Caco-2 (cell line): Measurements from ENCODE around the gene BTRC. TPM values are rescaled to one million over a fixed set of nuclear protein-coding genes. Genes with fewer than 3 reads are reported as not detected.

ENCODE experiments used
- BruUV-seq: library from RNA; stranded (reverse); fragments of 400-500 nt; replicated peaks from 2 replicates; lab custom pipeline; 2021; lab: Mats Ljungman, UMichigan
- CTCF ChIA-PET: fragments of 300-600 bp; sonication (Branson Sonifier 250); formaldehyde crosslinking; loops from one replicate; lab custom pipeline; 2022; ENCODE audit warnings: antibody characterized with exemption; lab: Charles Lee
- POLR2A ChIA-PET: fragments of 300-600 bp; sonication (Branson Sonifier 250); formaldehyde crosslinking; loops from one replicate; lab custom pipeline; 2022; ENCODE audit warnings: antibody characterized with exemption; lab: Charles Lee
- DNase-seq, 2 experiments: peaks; one replicate each; pipeline versions ENCODE4 v3.0.0 to v3.0.0-alpha.2; 2020 to 2022
- H3K27me3 ChIP-seq: replicated peaks from 2 replicates; pipeline ENCODE4 v1.6.0; 2011; ENCODE audit warnings: low read length; ENCODE audit not compliant: control insufficient read depth, insufficient read depth
- H3K36me3 ChIP-seq: 2 replicates; pipeline ENCODE4 v1.5.1; 2011; ENCODE audit warnings: low read length; ENCODE audit not compliant: control insufficient read depth, insufficient read depth
- H3K4me1 ChIP-seq: fragments of 250-450 bp; sonication (Bioruptor Pico); 2 replicates; pipeline ENCODE4 v1.5.1; 2020; ENCODE audit warnings: mild to moderate bottlenecking
- H3K4me3 ChIP-seq: 2 replicates; pipeline ENCODE4 v1.5.1; 2011; ENCODE audit warnings: low read depth, mild to moderate bottlenecking, control low read depth, low read length
- H3K9me3 ChIP-seq: fragments of 250-450 bp; sonication (Bioruptor Pico); 2 replicates; pipeline ENCODE4 v1.5.1; 2020; ENCODE audit warnings: mild to moderate bottlenecking, moderate library complexity
- H3K27ac Mint-ChIP-seq: one replicate; pipeline ENCODE4 v1.8.0; 2022; ENCODE audit warnings: mixed read lengths; ENCODE audit not compliant: unreplicated experiment
- H3K27me3 Mint-ChIP-seq: one replicate; pipeline ENCODE4 v1.8.0; 2022; ENCODE audit warnings: mixed read lengths; ENCODE audit not compliant: insufficient read depth, unreplicated experiment
- H3K36me3 Mint-ChIP-seq: one replicate; pipeline ENCODE4 v1.8.0; 2022; ENCODE audit warnings: mild to moderate bottlenecking, mixed read lengths; ENCODE audit not compliant: insufficient read depth, unreplicated experiment
- H3K4me1 Mint-ChIP-seq: one replicate; pipeline ENCODE4 v1.8.0; 2022; ENCODE audit warnings: low read depth, mixed read lengths; ENCODE audit not compliant: unreplicated experiment
- H3K4me3 Mint-ChIP-seq: one replicate; pipeline ENCODE4 v1.8.0; 2022; ENCODE audit warnings: mild to moderate bottlenecking, moderate library complexity, mixed read lengths; ENCODE audit not compliant: unreplicated experiment
- H3K9me3 Mint-ChIP-seq: one replicate; pipeline ENCODE4 v1.8.0; 2022; ENCODE audit warnings: mixed read lengths; ENCODE audit not compliant: unreplicated experiment
- intact Hi-C: fragments of 100-400 bp; cut with micrococcal nuclease; formaldehyde crosslinking; loops from one replicate; pipeline ENCODE4 v1.10.0; 2022; ENCODE audit not compliant: unreplicated experiment
- total RNA-seq: library from RNA; stranded (reverse); gene quantifications from 2 replicates; pipeline ENCODE4 v1.2.3, GENCODE V29; 2022
- TF ChIP-seq, protein P1 (sequence below), 2 experiments: fragments of 200-600 bp in 1 of 2; IDR thresholded peaks; 1 replicate in 1 of 2; 2 replicates in 1 of 2; pipeline versions ENCODE4 v1.5.1 to v1.8.0; 2011 to 2022; ENCODE audit warnings: antibody characterized with exemption in 1 of 2, control low read depth in 1 of 2, inconsistent platforms in 1 of 2, low read depth in 1 of 2, low read length in 1 of 2, mild to moderate bottlenecking in 1 of 2, moderate library complexity in 1 of 2; ENCODE audit not compliant: insufficient read depth in 1 of 2, severe bottlenecking in 1 of 2, unreplicated experiment in 1 of 2

BTRC gene
- total RNA-seq, 1 experiment from 2014 or later = 19.6 TPM

DNA sequence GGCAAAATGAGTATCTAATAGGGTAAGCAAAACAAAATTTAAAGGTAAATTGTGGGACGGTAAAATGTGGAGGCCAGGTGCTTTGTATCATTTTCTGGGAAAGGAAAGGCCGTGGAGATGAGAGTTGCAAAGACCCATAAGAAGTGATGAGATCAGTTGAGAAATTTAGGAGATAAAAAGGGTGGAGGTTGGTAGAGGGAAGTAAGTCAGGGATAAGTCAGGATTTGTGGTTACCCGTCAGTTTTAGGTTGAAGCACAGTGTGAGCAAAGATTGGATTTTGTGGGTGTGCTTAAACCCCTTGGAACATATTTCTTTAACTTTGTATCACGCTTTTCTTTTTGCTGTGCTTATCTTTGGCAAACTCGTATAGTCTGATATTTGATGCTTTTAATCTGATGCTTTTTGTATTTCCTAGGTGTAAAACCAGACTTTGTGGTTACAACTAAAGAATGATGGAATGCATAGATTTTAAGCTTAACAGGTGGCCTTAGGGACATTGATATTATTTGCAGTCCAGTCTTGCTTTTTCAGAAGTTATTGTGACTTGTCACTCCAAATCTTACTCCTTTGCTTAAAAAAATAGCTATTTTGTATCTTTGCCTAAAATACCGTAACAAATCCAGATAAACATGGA lies 1.2 kb downstream of the BTRC start:
- Mint-ChIP-seq H3K4me1 (peaks cover 8% of the 10 kb centered on the region), H3K27ac (peak overlapping the region; percentile 82), H3K27me3 (peaks cover 9% of the 10 kb centered on the region), H3K36me3 (no peaks in the 10 kb centered on the region), H3K9me3 (no peaks in the 10 kb centered on the region), H3K4me3 (peak overlapping the region; percentile 91)
- intact Hi-C loops = loop anchor here (2.0 kb wide), 1 partner anchor 54 kb away; no protein-coding TSS in a partner anchor
- TF ChIP-seq, protein P1, sequence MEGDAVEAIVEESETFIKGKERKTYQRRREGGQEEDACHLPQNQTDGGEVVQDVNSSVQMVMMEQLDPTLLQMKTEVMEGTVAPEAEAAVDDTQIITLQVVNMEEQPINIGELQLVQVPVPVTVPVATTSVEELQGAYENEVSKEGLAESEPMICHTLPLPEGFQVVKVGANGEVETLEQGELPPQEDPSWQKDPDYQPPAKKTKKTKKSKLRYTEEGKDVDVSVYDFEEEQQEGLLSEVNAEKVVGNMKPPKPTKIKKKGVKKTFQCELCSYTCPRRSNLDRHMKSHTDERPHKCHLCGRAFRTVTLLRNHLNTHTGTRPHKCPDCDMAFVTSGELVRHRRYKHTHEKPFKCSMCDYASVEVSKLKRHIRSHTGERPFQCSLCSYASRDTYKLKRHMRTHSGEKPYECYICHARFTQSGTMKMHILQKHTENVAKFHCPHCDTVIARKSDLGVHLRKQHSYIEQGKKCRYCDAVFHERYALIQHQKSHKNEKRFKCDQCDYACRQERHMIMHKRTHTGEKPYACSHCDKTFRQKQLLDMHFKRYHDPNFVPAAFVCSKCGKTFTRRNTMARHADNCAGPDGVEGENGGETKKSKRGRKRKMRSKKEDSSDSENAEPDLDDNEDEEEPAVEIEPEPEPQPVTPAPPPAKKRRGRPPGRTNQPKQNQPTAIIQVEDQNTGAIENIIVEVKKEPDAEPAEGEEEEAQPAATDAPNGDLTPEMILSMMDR (IDR thresholded peaks at IDR 0.05; ENCODE audit: insufficient read depth in 1 of 2, low read depth in 1 of 2, low read length in 1 of 2, severe bottlenecking in 1 of 2, unreplicated experiment in 1 of 2) = no peak
- BruUV-seq = TSS peak; percentile 45
- Histone ChIP-seq H3K9me3 (no peaks in the 10 kb centered on the region), H3K36me3 (no peaks in the 10 kb centered on the region; the same call in 1 of the 2 replicates), H3K4me3 (peak overlapping the region; percentile 58), H3K27me3 (no peaks in the 10 kb centered on the region), H3K4me1 (peaks cover 8% of the 10 kb centered on the region; the same call in 1 of the 2 replicates)
- DNase-seq = no peak
- POLR2A ChIA-PET = no interaction called here
- CTCF ChIA-PET = interaction anchor here (0.9 to 1.7 kb wide), 2 partner anchors 54 to 67 kb away, joined by 3 to 6 read pairs; no protein-coding TSS in a partner anchor

DNA sequence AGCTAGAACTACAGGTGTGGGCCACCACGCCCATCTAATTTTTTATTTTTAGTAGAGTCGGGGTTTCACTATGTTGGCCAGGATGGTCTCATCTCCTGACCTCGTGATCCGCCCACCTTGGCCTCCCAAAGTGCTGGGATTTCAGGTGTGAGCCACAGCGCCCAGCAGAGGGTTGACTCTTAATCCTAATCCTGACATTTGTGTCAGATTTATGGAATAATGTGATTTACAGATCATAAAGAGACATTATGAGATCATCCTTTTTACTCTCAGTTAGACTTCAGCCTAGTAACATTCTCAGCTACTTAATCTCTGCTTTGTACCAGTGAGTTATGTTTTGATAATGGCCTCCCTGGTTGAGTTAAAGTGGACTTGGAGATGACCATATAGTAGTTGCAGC lies 2.2 kb downstream of the BTRC start:
- H3K27ac Mint-ChIP-seq = no peak overlapping the region
- CTCF ChIA-PET = no interaction called here

DNA sequence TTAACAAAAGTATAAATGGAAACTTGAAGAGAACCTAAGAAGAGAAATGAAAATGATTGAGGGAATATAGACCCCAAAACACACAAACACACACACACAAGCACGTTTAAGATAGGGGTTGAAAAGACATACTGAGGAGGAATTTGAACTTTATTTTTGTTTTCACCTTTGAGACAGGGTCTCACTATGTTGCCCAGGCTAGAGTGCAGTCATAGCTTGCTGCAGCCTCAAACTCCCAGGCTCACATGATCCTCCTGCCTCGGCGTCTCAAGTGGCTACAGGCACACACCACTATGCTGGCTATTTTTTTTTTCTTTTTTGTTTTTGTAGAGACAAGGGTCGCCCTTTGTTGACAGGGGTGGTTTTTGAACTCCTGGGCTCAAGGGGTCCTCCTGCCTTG lies 4.0 kb downstream of the BTRC start:
- Histone ChIP-seq H3K9me3 (no peaks in the 10 kb centered on the region), H3K4me1 (peaks cover 8% of the 10 kb centered on the region; the same call in 1 of the 2 replicates), H3K36me3 (no peaks in the 10 kb centered on the region; the same call in 1 of the 2 replicates), H3K27me3 (no peaks in the 10 kb centered on the region), H3K4me3 (no peak overlapping the region)
- H3K4me1 Mint-ChIP-seq = peaks cover 8% of the 10 kb centered on the region
- TF ChIP-seq, protein P1 (IDR thresholded peaks at IDR 0.05; ENCODE audit: insufficient read depth in 1 of 2, low read depth in 1 of 2, low read length in 1 of 2, severe bottlenecking in 1 of 2, unreplicated experiment in 1 of 2) = no peak
- H3K4me3 Mint-ChIP-seq = no peak overlapping the region
- no peaks in the 10 kb centered on the region for H3K27me3 Mint-ChIP-seq
- POLR2A ChIA-PET = no interaction called here
- no peaks in the 10 kb centered on the region for H3K36me3 Mint-ChIP-seq
- no peaks in the 10 kb centered on the region for H3K9me3 Mint-ChIP-seq
- H3K27ac Mint-ChIP-seq = no peak overlapping the region
- DNase-seq = no peak
- intact Hi-C loops = no loop called here
- CTCF ChIA-PET = interaction anchor here (0.6 kb wide), 1 partner anchor 19 kb away, joined by 5 read pairs; no protein-coding TSS in a partner anchor
- no TSS peak for BruUV-seq

More for the DNA sequence above, 2.2 kb downstream of the BTRC start:
- peaks cover 6% of the 10 kb centered on the region for H3K27me3 Mint-ChIP-seq
- intact Hi-C loops = no loop called here
- peaks cover 8% of the 10 kb centered on the region; the same call in 1 of the 2 replicates for H3K4me1 ChIP-seq
- no TSS peak for BruUV-seq
- peaks cover 8% of the 10 kb centered on the region for H3K4me1 Mint-ChIP-seq
- H3K27me3 ChIP-seq = no peaks in the 10 kb centered on the region
- H3K4me3 Mint-ChIP-seq = no peak overlapping the region
- H3K9me3 ChIP-seq = no peaks in the 10 kb centered on the region
- POLR2A ChIA-PET = no interaction called here
- H3K36me3 ChIP-seq = no peaks in the 10 kb centered on the region; the same call in 1 of the 2 replicates
- no peaks in the 10 kb centered on the region for H3K36me3 Mint-ChIP-seq
- H3K4me3 ChIP-seq = no peak overlapping the region
- H3K9me3 Mint-ChIP-seq = no peaks in the 10 kb centered on the region
- TF ChIP-seq, protein P1 (IDR thresholded peaks at IDR 0.05; ENCODE audit: insufficient read depth in 1 of 2, low read depth in 1 of 2, low read length in 1 of 2, severe bottlenecking in 1 of 2, unreplicated experiment in 1 of 2) = no peak
- DNase-seq = no peak
